Lower lobe of right lung (tissue), 2 donors: ENCODE data around the gene STK32C. TPM values are rescaled to one million over a fixed set of nuclear protein-coding genes. Genes with fewer than 3 reads are reported as not detected.

Experiments used
- ATAC-seq, 2 donors: fragments of 200-7000 bp; cut with Tn5 transposase; one replicate each; pipeline ENCODE4 v1.9.1; 2020 to 2022; ENCODE audit warnings: mild to moderate bottlenecking in 2 of 2, moderate library complexity in 2 of 2
- DNase-seq: peaks from one replicate; pipeline ENCODE4 v3.0.0-alpha.2; 2020
- H3K27ac ChIP-seq: fragments of 200-600 bp; one replicate; pipeline ENCODE4 v1.8.0; 2022
- H3K27me3 ChIP-seq: fragments of 200-600 bp; one replicate; pipeline ENCODE4 v1.8.0; 2022; ENCODE audit warnings: low read depth
- H3K36me3 ChIP-seq: fragments of 200-600 bp; one replicate; pipeline ENCODE4 v1.8.0; 2022; ENCODE audit warnings: mild to moderate bottlenecking
- H3K4me1 ChIP-seq: fragments of 200-600 bp; one replicate; pipeline ENCODE4 v1.8.0; 2022
- H3K4me3 ChIP-seq: fragments of 200-600 bp; one replicate; pipeline ENCODE4 v1.8.0; 2022; ENCODE audit warnings: mild to moderate bottlenecking
- H3K9me3 ChIP-seq: fragments of 200-600 bp; one replicate; pipeline ENCODE4 v1.8.0; 2022
- CTCF ChIP-seq: fragments of 200-600 bp; IDR thresholded peaks from one replicate; pipeline ENCODE4 v1.8.0; 2022; ENCODE audit warnings: antibody characterized with exemption, mild to moderate bottlenecking
- intact Hi-C: fragments of 100-400 bp; cut with DNase I; formaldehyde crosslinking; loops from one replicate; pipeline ENCODE4 v1.11.0; 2022
- total RNA-seq: library from RNA; stranded (reverse); fragmentation: NEBNext Ultra II Directional; extraction: Animal tissue kit (Norgen Biotek cat#: 25700); gene quantifications from one replicate; pipeline ENCODE4 v1.2.1, GENCODE V29; 2021
- donor health status: DM: no; HTN: yes; CAD: no; lungs with severe emphysema.

STK32C gene
- total RNA-seq, 1 donor from 2014 or later, result 14.1 TPM

GRCh38 chr10:132186488-132187429, 121.0 kb downstream of the STK32C start, which contains the start of gene DPYSL4:
Gene DPYSL4 (plus strand): TSS chr10:132186948. CDS start chr10:132187064, 116 bp downstream.
- no peak for TF ChIP-seq CTCF
- Histone ChIP-seq H3K4me3 (peak within 1 kb of the TSS; percentile 51), H3K4me1 (peaks cover 17% of the 10 kb centered on the region), H3K36me3 (no peaks in the 10 kb centered on the region), H3K9me3 (no peaks in the 10 kb centered on the region), H3K27me3 (peaks cover 68% of the 10 kb centered on the region), H3K27ac (no peak within 1 kb of the TSS)
- no peak for DNase-seq
- intact Hi-C loops, result no loop called here
- ATAC-seq, result peak; percentile 56 to 72

GRCh38 chr10:132185601-132186487, 121.9 kb downstream of the STK32C start:
- no peak for TF ChIP-seq CTCF
- DNase-seq (no peak), ATAC-seq (peak; percentile 81 to 82)
- intact Hi-C loops, result no loop called here
- H3K9me3 ChIP-seq, result no peaks in the 10 kb centered on the region
- peak overlapping the region; percentile 51 for H3K4me3 ChIP-seq
- no peaks in the 10 kb centered on the region for H3K36me3 ChIP-seq
- no peak overlapping the region for H3K27ac ChIP-seq
- peaks cover 68% of the 10 kb centered on the region for H3K27me3 ChIP-seq
- H3K4me1 ChIP-seq, result peaks cover 17% of the 10 kb centered on the region

- DNase-seq (no peak), ATAC-seq (no peak)
- no peak for TF ChIP-seq CTCF
- H3K27ac ChIP-seq, result no peak overlapping the region
- H3K4me3 ChIP-seq, result no peak overlapping the region
- peaks cover 68% of the 10 kb centered on the region for H3K27me3 ChIP-seq
- intact Hi-C loops, result no loop called here
- H3K36me3 ChIP-seq, result no peaks in the 10 kb centered on the region
- no peaks in the 10 kb centered on the region for H3K9me3 ChIP-seq
- H3K4me1 ChIP-seq, result peaks cover 17% of the 10 kb centered on the region
Observed at GRCh38 chr10:132184816-132185593, 122.7 kb downstream of the STK32C start.

GRCh38 chr10:132183046-132183445, 124.7 kb downstream of the STK32C start:
- no peak for ATAC-seq
- no peak for DNase-seq
- Histone ChIP-seq H3K27ac (no peak overlapping the region), H3K36me3 (no peaks in the 10 kb centered on the region), H3K4me1 (peaks cover 17% of the 10 kb centered on the region), H3K4me3 (no peak overlapping the region), H3K9me3 (no peaks in the 10 kb centered on the region), H3K27me3 (peaks cover 67% of the 10 kb centered on the region)
- TF ChIP-seq CTCF, result no peak
- intact Hi-C loops, result no loop called here

GRCh38 chr10:132182591-132182990, 125.2 kb downstream of the STK32C start:
- no peak for DNase-seq
- no peak overlapping the region for H3K27ac ChIP-seq
- intact Hi-C loops, result no loop called here
- no peaks in the 10 kb centered on the region for H3K36me3 ChIP-seq
- no peak overlapping the region for H3K4me3 ChIP-seq
- peaks cover 12% of the 10 kb centered on the region for H3K4me1 ChIP-seq
- H3K9me3 ChIP-seq, result no peaks in the 10 kb centered on the region
- no peak for ATAC-seq
- H3K27me3 ChIP-seq, result peaks cover 63% of the 10 kb centered on the region
- no peak for TF ChIP-seq CTCF
